HG03558 (cell line): ENCODE data around the gene PTPA.

ENCODE experiments used
- ATAC-seq: cut with Tn5 transposase; IDR thresholded peaks from one replicate; pipeline ENCODE4 v1.9.1; 2021; ENCODE audit warnings: moderate number of reproducible peaks; ENCODE audit not compliant: unreplicated experiment; ENCODE audit errors: extremely low read depth

PTPA gene

GRCh38 chr9:129173296-129174101, 62.3 kb downstream of the PTPA start:
- ATAC-seq: no peak

GRCh38 chr9:129174102-129174723, 63.0 kb downstream of the PTPA start:
- ATAC-seq: no peak

GRCh38 chr9:129174724-129175514, 63.7 kb downstream of the PTPA start:
- no peak for ATAC-seq

GRCh38 chr9:129175515-129175824, 64.3 kb downstream of the PTPA start:
- no peak for ATAC-seq

- ATAC-seq: no peak
Observed at GRCh38 chr9:129175825-129176633, 64.8 kb downstream of the PTPA start.

- ATAC-seq: no peak
Observed at GRCh38 chr9:129176701-129177442, 65.7 kb downstream of the PTPA start.

GRCh38 chr9:129177443-129177790, 66.2 kb downstream of the PTPA start:
- ATAC-seq: no peak

GRCh38 chr9:129177791-129178567, 66.8 kb downstream of the PTPA start, which contains the start of gene IER5L:
TSS of gene IER5L (minus strand) at chr9:129178261. CDS start at chr9:129178052, 209 bp downstream.
- ATAC-seq: peak; percentile 68

- ATAC-seq: no peak
Observed at GRCh38 chr9:129178568-129179382, 67.6 kb downstream of the PTPA start.

GRCh38 chr9:129181246-129181645, 70.0 kb downstream of the PTPA start:
- ATAC-seq: no peak

- no peak for ATAC-seq
Observed at GRCh38 chr9:129182122-129182521, 70.9 kb downstream of the PTPA start.

GRCh38 chr9:129182625-129183494, 71.6 kb downstream of the PTPA start:
- no peak for ATAC-seq

GRCh38 chr9:129183495-129184218, 72.4 kb downstream of the PTPA start:
- ATAC-seq: no peak

GRCh38 chr9:129184219-129184524, 73.0 kb downstream of the PTPA start:
- ATAC-seq: no peak

- ATAC-seq: no peak
Observed at GRCh38 chr9:129184596-129185122, 73.4 kb downstream of the PTPA start.

GRCh38 chr9:129185402-129185801, 74.2 kb downstream of the PTPA start:
- no peak for ATAC-seq

GRCh38 chr9:129185991-129186390, 74.8 kb downstream of the PTPA start:
- no peak for ATAC-seq
